HepG2 (cell line): ENCODE results near the gene MC1R. TPM values are rescaled to one million over a fixed set of nuclear protein-coding genes. Genes with fewer than 3 reads are reported as not detected.
A peak's percentile ranks its signal among the peaks of the same experiment; 100 is the strongest.

Experiments used
- CENPX ChIP-seq: sonication (generic); formaldehyde crosslinking; IDR thresholded peaks from 2 replicates; pipeline ENCODE4 v1.9.0; 2021; ENCODE audit warnings: mild to moderate bottlenecking, missing genetic modification reagents, moderate library complexity
- MTF1 ChIP-seq: sonication (generic); formaldehyde crosslinking; IDR thresholded peaks from 2 replicates; pipeline ENCODE4 v1.5.0; 2020; ENCODE audit warnings: missing genetic modification reagents
- TBX3 ChIP-seq: fragments of 450-650 bp; IDR thresholded peaks from 2 replicates; pipeline ENCODE4 v1.6.1; 2017; ENCODE audit warnings: antibody characterized with exemption, mild to moderate bottlenecking, inconsistent platforms, borderline replicate concordance
- ZNF781 ChIP-seq: sonication (generic); formaldehyde crosslinking; IDR thresholded peaks from 2 replicates; pipeline ENCODE4 v1.5.1; 2020; ENCODE audit warnings: borderline replicate concordance, mild to moderate bottlenecking, missing genetic modification reagents; ENCODE audit errors: not compliant biosample characterization
- polyA plus RNA-seq, 8 experiments: library from polyadenylated mRNA; depleted of rRNA in 3 of 8; stranded (reverse) in 7 of 8; unstranded in 1 of 8; fragments of >200 nt; fragmentation: Illumina TruSeq in 4 of 8; extraction: Trizol in 4 of 8; gene quantifications; 2 replicates each; pipeline versions ENCODE4 v1.2.1 to v1.2.3, GENCODE V29; 2011 to 2016; ENCODE audit warnings: low read depth in 4 of 8, missing spikeins in 1 of 8, mixed read lengths in 1 of 8; ENCODE audit not compliant: insufficient read depth in 1 of 8
- total RNA-seq, 5 experiments: library from RNA; depleted of rRNA; stranded (reverse); fragments of >200 nt; fragmentation: Illumina TruSeq; extraction: Trizol; gene quantifications; 2 replicates each; pipeline ENCODE4 v1.2.3, GENCODE V29; 2016; ENCODE audit warnings: low read depth in 1 of 5
- TF ChIP-seq, protein P1 (sequence below): sonication (generic); formaldehyde crosslinking; IDR thresholded peaks from 2 replicates; pipeline ENCODE4 v1.5.0; 2020; ENCODE audit warnings: mild to moderate bottlenecking, missing genetic modification reagents, moderate library complexity
- TF ChIP-seq, protein P2 (sequence below): sonication (generic); formaldehyde crosslinking; IDR thresholded peaks from 2 replicates; pipeline ENCODE4 v1.5.1; 2020; ENCODE audit warnings: mild to moderate bottlenecking, missing genetic modification reagents, moderate library complexity
- TF ChIP-seq, protein P3 (sequence below): sonication (generic); formaldehyde crosslinking; conservative IDR thresholded peaks from 2 replicates; pipeline ENCODE4 v1.8.1; 2023; ENCODE audit warnings: missing genetic modification reagents

Gene MC1R
- total and polyA plus RNA-seq, 2 of the 13 experiments (the other 11 are each of a cell fraction or from before 2014, with no cell fraction given) = 9.1 to 14.8 TPM

DNA sequence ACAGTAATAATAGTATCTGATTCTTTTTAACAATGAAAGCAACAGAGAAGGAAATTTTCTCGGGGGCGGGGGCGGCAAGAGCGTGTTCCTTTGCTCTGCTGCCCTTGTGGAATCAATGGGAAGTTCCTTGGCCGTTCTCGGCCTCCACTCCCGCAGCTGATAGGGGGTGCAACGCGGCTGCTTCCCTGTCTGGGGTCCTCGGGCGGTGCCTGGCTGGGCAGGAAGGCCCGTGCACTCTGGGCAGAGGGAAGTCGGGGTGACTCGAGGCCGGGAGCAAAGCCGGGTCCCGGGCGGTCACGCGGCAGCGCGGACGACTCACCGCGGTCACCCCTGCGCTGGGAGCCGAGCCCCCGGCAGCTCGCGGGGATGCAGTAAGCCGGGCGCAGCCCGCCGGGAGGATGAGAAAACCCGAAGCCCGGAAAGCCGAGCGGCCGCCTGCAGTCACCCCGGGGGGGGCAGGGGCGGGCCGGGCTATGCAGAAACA, 7.0 kb downstream of the MC1R start (continued):
- TF ChIP-seq, protein P1, sequence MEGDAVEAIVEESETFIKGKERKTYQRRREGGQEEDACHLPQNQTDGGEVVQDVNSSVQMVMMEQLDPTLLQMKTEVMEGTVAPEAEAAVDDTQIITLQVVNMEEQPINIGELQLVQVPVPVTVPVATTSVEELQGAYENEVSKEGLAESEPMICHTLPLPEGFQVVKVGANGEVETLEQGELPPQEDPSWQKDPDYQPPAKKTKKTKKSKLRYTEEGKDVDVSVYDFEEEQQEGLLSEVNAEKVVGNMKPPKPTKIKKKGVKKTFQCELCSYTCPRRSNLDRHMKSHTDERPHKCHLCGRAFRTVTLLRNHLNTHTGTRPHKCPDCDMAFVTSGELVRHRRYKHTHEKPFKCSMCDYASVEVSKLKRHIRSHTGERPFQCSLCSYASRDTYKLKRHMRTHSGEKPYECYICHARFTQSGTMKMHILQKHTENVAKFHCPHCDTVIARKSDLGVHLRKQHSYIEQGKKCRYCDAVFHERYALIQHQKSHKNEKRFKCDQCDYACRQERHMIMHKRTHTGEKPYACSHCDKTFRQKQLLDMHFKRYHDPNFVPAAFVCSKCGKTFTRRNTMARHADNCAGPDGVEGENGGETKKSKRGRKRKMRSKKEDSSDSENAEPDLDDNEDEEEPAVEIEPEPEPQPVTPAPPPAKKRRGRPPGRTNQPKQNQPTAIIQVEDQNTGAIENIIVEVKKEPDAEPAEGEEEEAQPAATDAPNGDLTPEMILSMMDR (CRISPR knock-in tag) = no peak; the same call in 1 of the 2 replicates
- TF ChIP-seq TBX3 = no peak
- TF ChIP-seq, protein P2, sequence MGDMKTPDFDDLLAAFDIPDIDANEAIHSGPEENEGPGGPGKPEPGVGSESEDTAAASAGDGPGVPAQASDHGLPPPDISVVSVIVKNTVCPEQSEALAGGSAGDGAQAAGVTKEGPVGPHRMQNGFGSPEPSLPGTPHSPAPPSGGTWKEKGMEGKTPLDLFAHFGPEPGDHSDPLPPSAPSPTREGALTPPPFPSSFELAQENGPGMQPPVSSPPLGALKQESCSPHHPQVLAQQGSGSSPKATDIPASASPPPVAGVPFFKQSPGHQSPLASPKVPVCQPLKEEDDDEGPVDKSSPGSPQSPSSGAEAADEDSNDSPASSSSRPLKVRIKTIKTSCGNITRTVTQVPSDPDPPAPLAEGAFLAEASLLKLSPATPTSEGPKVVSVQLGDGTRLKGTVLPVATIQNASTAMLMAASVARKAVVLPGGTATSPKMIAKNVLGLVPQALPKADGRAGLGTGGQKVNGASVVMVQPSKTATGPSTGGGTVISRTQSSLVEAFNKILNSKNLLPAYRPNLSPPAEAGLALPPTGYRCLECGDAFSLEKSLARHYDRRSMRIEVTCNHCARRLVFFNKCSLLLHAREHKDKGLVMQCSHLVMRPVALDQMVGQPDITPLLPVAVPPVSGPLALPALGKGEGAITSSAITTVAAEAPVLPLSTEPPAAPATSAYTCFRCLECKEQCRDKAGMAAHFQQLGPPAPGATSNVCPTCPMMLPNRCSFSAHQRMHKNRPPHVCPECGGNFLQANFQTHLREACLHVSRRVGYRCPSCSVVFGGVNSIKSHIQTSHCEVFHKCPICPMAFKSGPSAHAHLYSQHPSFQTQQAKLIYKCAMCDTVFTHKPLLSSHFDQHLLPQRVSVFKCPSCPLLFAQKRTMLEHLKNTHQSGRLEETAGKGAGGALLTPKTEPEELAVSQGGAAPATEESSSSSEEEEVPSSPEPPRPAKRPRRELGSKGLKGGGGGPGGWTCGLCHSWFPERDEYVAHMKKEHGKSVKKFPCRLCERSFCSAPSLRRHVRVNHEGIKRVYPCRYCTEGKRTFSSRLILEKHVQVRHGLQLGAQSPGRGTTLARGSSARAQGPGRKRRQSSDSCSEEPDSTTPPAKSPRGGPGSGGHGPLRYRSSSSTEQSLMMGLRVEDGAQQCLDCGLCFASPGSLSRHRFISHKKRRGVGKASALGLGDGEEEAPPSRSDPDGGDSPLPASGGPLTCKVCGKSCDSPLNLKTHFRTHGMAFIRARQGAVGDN (CRISPR knock-in tag) = peak; percentile 35; the same call in 1 of the 2 replicates
- no peak for TF ChIP-seq MTF1 (CRISPR knock-in tag)
- TF ChIP-seq CENPX = no peak
- TF ChIP-seq ZNF781 = no peak
- TF ChIP-seq, protein P3, sequence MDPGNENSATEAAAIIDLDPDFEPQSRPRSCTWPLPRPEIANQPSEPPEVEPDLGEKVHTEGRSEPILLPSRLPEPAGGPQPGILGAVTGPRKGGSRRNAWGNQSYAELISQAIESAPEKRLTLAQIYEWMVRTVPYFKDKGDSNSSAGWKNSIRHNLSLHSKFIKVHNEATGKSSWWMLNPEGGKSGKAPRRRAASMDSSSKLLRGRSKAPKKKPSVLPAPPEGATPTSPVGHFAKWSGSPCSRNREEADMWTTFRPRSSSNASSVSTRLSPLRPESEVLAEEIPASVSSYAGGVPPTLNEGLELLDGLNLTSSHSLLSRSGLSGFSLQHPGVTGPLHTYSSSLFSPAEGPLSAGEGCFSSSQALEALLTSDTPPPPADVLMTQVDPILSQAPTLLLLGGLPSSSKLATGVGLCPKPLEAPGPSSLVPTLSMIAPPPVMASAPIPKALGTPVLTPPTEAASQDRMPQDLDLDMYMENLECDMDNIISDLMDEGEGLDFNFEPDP (CRISPR knock-in tag) = no peak
